HCT116 (cell line): ENCODE results near the gene HSDL2.

Source experiments
- CBX3 ChIP-seq: IDR thresholded peaks from 2 replicates; pipeline ENCODE4 v1.6.1; 2012; ENCODE audit warnings: low read depth
- EZH2 ChIP-seq: fragments of 200-600 bp; sonication (generic); IDR thresholded peaks from 2 replicates; pipeline ENCODE4 v1.6.1; 2017; ENCODE audit warnings: antibody characterized with exemption, mixed run types
- EZH2phosphoT487 ChIP-seq: fragments of 200-600 bp; IDR thresholded peaks from 2 replicates; pipeline ENCODE4 v1.6.1; 2018; ENCODE audit warnings: antibody characterized with exemption, borderline replicate concordance
- POLR2A ChIP-seq: IDR thresholded peaks from 2 replicates; pipeline ENCODE4 v1.7.0; 2011; ENCODE audit warnings: borderline replicate concordance; ENCODE audit not compliant: insufficient read depth, insufficient read length; ENCODE audit errors: extremely low read depth
- POLR2AphosphoS5 ChIP-seq: IDR thresholded peaks from 2 replicates; pipeline ENCODE4 v1.6.1; 2011; ENCODE audit warnings: mild to moderate bottlenecking, low read depth, low read length, moderate library complexity
- RAD21 ChIP-seq: IDR thresholded peaks from 2 replicates; pipeline ENCODE4 v1.6.1; 2012; ENCODE audit warnings: low read depth, mild to moderate bottlenecking
- SRF ChIP-seq: IDR thresholded peaks from 2 replicates; pipeline ENCODE4 v1.6.1; 2012; ENCODE audit warnings: low read depth
- ZFX ChIP-seq: fragments of 450-650 bp; IDR thresholded peaks from 2 replicates; pipeline ENCODE4 v1.6.1; 2017
- TF ChIP-seq, protein P1 (sequence below), 3 experiments: fragments of 200-600 bp in 1 of 3; sonication (generic) in 1 of 3; IDR thresholded peaks in 2 of 3; conservative IDR thresholded peaks in 1 of 3; 2 replicates each; pipeline ENCODE4 v1.5.1; 2012 to 2017; ENCODE audit warnings: low read depth in 2 of 3, low read length in 2 of 3, antibody characterized with exemption in 1 of 3, borderline replicate concordance in 1 of 3, control low read depth in 1 of 3, mild to moderate bottlenecking in 1 of 3, mixed read lengths in 1 of 3, mixed run types in 1 of 3, moderate library complexity in 1 of 3; ENCODE audit not compliant: insufficient read depth in 1 of 3
- TF ChIP-seq, protein P2 (sequence below): IDR thresholded peaks from 2 replicates; pipeline ENCODE4 v1.6.1; 2012; ENCODE audit warnings: low read depth

DNA sequence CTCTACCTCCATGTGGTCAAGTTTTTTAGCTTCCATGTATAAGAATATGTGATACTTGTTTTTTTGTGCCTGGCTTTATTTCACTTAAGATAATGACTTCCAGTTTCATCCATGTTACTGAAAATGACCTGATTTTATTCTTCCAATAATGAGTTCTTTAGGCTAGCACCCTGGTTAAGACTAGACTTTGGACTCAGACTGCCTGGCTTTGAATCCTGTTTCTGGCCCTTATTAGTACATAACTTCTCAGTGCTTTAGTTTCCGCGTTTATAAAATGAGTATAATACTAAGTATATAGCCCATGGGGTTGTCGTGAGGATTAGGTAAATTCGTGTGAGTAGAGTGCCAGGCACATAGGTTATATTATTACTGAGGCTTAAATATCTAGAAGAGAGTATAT is 125.2 kb downstream of the HSDL2 start:
- TF ChIP-seq, protein P1, sequence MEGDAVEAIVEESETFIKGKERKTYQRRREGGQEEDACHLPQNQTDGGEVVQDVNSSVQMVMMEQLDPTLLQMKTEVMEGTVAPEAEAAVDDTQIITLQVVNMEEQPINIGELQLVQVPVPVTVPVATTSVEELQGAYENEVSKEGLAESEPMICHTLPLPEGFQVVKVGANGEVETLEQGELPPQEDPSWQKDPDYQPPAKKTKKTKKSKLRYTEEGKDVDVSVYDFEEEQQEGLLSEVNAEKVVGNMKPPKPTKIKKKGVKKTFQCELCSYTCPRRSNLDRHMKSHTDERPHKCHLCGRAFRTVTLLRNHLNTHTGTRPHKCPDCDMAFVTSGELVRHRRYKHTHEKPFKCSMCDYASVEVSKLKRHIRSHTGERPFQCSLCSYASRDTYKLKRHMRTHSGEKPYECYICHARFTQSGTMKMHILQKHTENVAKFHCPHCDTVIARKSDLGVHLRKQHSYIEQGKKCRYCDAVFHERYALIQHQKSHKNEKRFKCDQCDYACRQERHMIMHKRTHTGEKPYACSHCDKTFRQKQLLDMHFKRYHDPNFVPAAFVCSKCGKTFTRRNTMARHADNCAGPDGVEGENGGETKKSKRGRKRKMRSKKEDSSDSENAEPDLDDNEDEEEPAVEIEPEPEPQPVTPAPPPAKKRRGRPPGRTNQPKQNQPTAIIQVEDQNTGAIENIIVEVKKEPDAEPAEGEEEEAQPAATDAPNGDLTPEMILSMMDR (IDR thresholded peaks at IDR 0.05 in 2 of 3, conservative IDR thresholded peaks at IDR 0.05 in 1 of 3; ENCODE audit: borderline replicate concordance in 1 of 3, insufficient read depth in 1 of 3, low read depth in 2 of 3, low read length in 2 of 3) = no peak
- TF ChIP-seq POLR2A (no peak), EZH2 (no peak), EZH2phosphoT487 (no peak), POLR2AphosphoS5 (no peak), RAD21 (no peak), CBX3 (no peak), SRF (no peak), ZFX (no peak)
- TF ChIP-seq, protein P2, sequence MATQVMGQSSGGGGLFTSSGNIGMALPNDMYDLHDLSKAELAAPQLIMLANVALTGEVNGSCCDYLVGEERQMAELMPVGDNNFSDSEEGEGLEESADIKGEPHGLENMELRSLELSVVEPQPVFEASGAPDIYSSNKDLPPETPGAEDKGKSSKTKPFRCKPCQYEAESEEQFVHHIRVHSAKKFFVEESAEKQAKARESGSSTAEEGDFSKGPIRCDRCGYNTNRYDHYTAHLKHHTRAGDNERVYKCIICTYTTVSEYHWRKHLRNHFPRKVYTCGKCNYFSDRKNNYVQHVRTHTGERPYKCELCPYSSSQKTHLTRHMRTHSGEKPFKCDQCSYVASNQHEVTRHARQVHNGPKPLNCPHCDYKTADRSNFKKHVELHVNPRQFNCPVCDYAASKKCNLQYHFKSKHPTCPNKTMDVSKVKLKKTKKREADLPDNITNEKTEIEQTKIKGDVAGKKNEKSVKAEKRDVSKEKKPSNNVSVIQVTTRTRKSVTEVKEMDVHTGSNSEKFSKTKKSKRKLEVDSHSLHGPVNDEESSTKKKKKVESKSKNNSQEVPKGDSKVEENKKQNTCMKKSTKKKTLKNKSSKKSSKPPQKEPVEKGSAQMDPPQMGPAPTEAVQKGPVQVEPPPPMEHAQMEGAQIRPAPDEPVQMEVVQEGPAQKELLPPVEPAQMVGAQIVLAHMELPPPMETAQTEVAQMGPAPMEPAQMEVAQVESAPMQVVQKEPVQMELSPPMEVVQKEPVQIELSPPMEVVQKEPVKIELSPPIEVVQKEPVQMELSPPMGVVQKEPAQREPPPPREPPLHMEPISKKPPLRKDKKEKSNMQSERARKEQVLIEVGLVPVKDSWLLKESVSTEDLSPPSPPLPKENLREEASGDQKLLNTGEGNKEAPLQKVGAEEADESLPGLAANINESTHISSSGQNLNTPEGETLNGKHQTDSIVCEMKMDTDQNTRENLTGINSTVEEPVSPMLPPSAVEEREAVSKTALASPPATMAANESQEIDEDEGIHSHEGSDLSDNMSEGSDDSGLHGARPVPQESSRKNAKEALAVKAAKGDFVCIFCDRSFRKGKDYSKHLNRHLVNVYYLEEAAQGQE = no peak
